Measurements from ENCODE around the gene NLGN2.

DNA sequence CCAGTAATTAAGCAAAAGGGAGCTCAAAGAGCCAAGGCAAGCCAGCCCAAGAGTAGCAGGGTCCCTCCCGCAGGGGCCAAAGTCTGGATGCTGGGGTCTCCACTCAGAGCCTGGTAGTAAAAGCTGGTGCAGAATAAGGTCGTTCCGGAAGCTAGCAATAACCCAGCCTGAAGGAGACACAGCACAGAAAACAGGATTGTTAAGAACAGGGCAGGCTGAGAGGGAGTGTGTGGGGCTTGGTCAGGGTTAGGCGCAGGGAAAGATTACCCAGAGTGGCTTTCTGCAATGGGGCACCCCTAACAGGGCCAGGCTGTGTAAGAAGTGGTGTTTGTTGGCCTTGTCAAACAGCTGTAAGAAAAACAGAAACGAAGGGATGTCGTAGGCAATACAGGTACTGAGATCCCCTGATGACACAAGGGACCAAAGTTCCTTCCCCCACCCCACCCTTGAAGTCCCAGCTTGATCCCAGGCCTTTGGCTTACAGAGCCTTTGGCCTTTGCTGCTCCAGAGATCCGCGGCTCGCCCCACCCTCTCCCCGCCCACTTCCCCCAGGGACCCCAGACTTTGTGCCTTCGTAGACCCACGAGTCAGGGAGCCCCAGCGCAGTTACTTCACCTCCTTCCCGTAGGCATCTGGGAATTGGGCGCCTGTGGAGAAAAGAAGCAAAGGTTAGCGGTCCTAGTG lies 4.5 kb upstream of the NLGN2 start:
- TF ChIP-seq, protein P1, sequence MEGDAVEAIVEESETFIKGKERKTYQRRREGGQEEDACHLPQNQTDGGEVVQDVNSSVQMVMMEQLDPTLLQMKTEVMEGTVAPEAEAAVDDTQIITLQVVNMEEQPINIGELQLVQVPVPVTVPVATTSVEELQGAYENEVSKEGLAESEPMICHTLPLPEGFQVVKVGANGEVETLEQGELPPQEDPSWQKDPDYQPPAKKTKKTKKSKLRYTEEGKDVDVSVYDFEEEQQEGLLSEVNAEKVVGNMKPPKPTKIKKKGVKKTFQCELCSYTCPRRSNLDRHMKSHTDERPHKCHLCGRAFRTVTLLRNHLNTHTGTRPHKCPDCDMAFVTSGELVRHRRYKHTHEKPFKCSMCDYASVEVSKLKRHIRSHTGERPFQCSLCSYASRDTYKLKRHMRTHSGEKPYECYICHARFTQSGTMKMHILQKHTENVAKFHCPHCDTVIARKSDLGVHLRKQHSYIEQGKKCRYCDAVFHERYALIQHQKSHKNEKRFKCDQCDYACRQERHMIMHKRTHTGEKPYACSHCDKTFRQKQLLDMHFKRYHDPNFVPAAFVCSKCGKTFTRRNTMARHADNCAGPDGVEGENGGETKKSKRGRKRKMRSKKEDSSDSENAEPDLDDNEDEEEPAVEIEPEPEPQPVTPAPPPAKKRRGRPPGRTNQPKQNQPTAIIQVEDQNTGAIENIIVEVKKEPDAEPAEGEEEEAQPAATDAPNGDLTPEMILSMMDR (IDR thresholded peaks at IDR 0.05): no peak
- no peak for TF ChIP-seq EZH2 (IDR thresholded peaks at IDR 0.05; ENCODE audit: borderline replicate concordance, insufficient read depth, low read depth, low read length, poor library complexity, severe bottlenecking)
